ENCODE measurements around the gene ECPAS.
"Not testable (repeated sequence)": the region's sequence is repeated elsewhere in the genome, so short reads cannot be mapped to it uniquely, and the experiment has no call there.

ECPAS gene

GRCh38 chr9:111423389-111423788 lies 60.8 kb downstream of the ECPAS start:
- no peak for DNase-seq (ENCODE audit: low read depth)

- no peak for DNase-seq (ENCODE audit: low read depth)
Measured at GRCh38 chr9:111414406-111414805, 69.8 kb downstream of the ECPAS start.

DNA sequence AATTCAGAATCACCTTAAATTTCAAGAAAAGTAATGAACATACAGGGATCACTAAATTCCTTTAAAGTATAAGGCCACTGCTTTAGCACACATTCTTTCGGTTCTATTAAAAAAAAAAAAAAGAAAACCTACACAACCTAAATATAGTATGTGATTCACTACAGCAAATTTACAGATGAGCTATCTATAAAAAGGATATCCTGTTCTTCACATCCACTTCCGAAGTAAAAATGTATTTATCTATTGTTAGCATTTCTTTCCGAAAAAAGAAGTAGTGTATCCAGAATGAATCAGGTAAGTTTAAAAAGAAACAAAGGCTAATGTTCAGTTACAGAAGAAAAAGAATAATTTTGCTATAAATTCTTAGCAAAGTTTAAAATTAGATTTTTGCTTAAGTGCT lies 70.2 kb downstream of the ECPAS start:
- DNase-seq (ENCODE audit: low read depth), result no peak

- no peak for DNase-seq (ENCODE audit: low read depth)
Measured at GRCh38 chr9:111412280-111412679, 71.9 kb downstream of the ECPAS start.

DNA sequence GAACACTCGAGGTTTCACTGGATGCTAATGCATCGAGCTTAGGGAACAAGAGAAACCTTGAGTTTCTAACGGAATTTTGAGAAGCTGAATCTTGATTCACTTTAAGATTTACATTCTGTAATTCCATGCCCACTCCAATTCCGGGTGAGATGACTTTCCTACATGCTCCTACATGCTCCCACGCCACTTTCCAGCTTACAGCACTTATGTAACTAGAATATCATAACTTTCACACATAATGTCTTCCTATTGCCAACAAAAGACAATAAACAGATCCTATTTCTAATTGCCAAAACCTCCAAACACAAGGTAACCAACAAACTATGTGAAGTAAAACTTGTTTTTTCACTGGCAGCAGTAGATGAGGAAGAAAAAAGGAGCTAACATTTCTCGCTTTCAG lies 72.9 kb downstream of the ECPAS start:
- no peak for DNase-seq (ENCODE audit: low read depth)

DNA sequence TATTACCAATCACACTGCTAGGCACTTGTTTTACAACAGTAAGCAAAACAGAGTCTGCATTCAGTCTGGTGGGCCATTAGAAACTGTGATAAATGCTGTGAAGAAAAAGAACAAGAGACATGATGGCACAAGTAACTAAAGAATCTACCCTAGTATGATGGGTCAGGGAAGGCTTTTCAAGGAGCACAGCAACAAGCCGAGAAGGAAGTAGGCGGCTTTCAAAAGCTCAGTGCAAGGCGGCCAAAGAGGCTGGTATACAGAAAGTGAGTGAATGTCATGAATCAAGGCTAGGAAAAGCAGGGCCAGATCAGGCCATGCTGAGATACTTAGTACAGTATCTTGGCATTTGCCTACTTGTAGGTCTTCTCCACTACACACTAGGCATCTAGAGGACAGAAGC lies 76.4 kb downstream of the ECPAS start:
- no peak for DNase-seq (ENCODE audit: low read depth)

DNA sequence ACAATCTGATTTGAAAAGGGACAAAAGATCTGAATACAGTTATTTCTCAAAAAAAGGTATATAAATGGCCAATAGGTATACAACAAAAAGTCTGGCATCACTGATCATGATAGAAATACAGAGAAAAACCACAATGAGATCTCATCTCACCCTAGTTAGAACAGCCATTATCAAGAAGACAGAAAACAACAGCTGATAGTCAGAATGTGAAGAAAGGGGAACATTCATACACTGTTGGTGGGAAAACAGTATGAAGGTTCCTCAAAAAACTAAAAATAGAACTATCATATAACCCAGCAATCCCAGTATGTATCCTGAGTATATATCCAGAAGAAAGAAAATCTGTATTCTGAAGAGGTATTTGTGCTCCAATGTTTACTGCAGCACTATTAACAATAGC lies 78.5 kb downstream of the ECPAS start:
- DNase-seq (ENCODE audit: low read depth), result no peak

DNA sequence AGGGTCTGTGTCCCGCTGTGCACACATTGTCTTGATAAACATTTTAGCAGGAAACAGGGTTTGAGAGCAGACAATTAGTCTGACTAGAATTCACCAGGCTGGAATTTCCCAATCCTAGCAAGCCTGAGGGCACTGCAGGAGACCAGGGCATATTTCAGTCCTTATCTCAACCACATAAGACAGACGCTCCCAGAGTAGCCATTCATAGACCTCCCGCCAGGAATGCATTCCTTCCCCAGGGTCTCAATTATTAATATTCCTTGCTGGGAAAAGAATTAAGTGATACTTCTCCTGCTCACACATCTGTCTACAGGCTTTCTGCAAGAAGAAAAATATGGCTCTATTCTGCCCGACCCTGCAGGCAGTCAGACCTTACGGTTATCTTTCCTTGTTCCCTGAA lies 82.7 kb downstream of the ECPAS start:
- DNase-seq (ENCODE audit: low read depth), result not testable (repeated sequence)

- no peak for DNase-seq (ENCODE audit: low read depth)
Measured at GRCh38 chr9:111400564-111400898, 83.7 kb downstream of the ECPAS start.

- DNase-seq (ENCODE audit: low read depth), result no peak
Measured at GRCh38 chr9:111399772-111400563, 84.2 kb downstream of the ECPAS start.

GRCh38 chr9:111399211-111399739 lies 84.9 kb downstream of the ECPAS start:
- DNase-seq (ENCODE audit: low read depth), result no peak

- no peak for DNase-seq (ENCODE audit: low read depth)
Measured at GRCh38 chr9:111393971-111394370, 90.2 kb downstream of the ECPAS start.

- no peak for DNase-seq (ENCODE audit: low read depth)
Measured at GRCh38 chr9:111389406-111389805, 94.8 kb downstream of the ECPAS start.

DNA sequence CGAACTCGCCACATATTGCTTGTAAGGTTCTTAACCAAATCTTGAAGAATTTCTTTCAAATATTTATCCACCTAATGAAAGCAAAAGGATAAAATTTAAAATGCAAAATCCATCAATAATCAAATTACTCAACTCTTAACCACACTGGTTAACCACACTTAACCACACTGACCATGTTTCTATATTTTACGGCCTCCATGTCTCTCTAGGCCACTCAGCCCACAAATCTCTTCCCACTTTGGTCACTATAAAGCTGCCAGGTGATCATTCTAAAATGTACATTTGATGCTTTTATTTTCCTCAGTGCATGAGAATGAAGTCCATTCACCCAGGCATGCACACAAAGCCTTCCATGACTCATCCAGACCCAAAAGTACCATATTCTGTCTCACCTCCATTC lies 97.8 kb downstream of the ECPAS start:
- no peak for DNase-seq (ENCODE audit: low read depth)

- DNase-seq (ENCODE audit: low read depth), result no peak
Measured at GRCh38 chr9:111381006-111381405, 103.2 kb downstream of the ECPAS start.

DNA sequence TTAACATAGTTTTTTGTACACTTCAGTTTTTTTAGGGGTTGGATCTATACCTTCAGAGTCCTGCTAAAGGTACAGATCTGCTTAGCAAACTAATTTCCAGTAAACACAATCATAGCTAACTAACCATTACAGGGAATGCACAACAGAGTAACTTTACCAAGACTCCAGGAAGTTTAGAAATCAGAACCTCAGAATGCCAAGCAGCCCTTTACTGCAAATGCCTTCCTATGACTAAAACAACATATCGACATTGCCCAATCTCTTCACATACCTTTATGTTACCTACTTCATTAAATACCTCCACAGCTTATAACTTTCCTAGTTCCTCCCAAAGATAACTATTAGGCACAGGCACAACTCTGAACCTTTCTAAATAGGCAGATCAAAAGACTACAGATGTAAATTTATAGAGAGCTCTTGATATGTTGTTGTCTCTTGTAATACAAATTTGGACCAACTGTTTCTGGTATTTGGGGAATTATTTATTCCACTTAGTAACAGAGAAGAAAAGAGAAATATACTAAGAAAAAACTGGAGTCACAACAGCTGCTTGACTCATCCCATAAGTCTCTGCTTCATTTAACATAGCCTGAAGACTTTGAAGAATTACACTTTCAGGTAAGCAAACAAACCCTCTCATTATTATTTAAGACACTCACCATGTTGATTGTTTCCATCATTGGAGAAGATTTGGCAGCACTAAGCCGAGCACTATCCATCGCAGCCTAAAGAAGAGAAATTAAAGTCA lies 108.2 kb downstream of the ECPAS start:
- no peak for DNase-seq (ENCODE audit: low read depth)

DNA sequence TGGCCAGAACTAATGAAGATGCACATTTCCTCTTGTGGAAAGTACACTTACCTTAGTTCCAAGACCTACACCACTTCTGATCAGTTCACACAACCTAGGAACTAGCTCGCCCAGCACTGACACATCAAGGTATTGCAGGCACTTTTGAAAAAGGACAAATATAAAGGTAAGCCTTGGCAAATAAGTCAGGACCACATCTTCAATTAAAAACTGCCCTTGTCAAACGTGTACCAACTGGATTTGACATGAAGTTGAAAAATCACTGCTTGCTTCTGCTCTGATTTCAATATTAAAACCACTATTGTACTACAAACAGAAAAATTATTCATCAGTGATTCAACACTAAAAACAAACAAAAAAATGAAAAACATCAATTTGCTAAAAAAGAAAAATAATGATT lies 109.1 kb downstream of the ECPAS start:
- DNase-seq (ENCODE audit: low read depth), result no peak

GRCh38 chr9:111372297-111372696 lies 111.9 kb downstream of the ECPAS start:
- no peak for DNase-seq (ENCODE audit: low read depth)

DNA sequence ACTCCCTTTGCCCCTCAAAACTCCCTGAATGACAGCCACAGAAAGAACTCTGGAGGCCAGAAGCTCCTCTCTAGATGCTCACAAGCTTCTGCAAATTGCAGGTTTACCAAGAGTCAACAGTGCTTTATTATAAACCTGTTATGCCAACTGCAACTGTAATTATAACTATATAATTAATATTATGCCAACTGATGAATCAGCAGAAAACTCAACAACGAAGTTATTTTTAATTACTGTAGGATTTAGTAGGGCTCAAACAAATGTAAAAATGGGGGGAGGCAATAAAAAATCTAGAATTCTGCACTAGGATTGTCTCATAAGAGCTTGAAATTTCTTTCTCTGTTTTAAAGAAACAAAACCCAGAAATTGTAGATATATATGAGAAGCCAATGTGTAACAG lies 117.2 kb downstream of the ECPAS start:
- no peak for DNase-seq (ENCODE audit: low read depth)

DNA sequence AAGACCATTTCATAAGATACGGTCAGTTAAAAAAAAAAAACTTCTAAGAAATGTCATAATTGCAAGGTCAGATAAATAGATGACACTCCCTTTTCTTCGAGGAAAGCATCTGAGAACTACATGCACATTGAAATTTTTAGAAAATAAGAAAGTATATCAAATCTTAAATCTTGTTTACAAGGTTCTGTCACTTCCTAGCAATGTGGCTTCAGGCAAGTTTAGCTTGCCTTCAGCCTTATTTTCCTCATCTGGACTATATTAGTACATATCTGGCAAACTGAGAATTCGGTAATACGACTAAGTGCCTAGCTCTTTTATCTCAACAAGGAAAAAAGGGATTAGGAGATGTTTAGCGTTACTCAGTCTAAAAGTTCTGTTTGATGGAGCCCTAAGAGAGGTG lies 121.7 kb downstream of the ECPAS start:
- no peak for DNase-seq (ENCODE audit: low read depth)

GRCh38 chr9:111360881-111361280 lies 123.3 kb downstream of the ECPAS start:
- no peak for DNase-seq (ENCODE audit: low read depth)

GRCh38 chr9:111356481-111357244 lies 127.5 kb downstream of the ECPAS start:
- DNase-seq (ENCODE audit: low read depth), result no peak

GRCh38 chr9:111352545-111352944 lies 131.6 kb downstream of the ECPAS start:
- no peak for DNase-seq (ENCODE audit: low read depth)
